Mucosa of rectum (tissue), 2 donors: ENCODE data around the gene ASB2.

Experiments
- H3K27ac ChIP-seq, 2 donors: one replicate each; pipeline ENCODE4 v1.7.0; 2013; ENCODE audit warnings: inconsistent platforms in 2 of 2, low read depth in 2 of 2, low read length in 2 of 2
- H3K27me3 ChIP-seq, 2 donors: one replicate each; pipeline ENCODE4 v1.7.0; 2013; ENCODE audit warnings: low read length in 2 of 2; ENCODE audit not compliant: control insufficient read depth in 2 of 2, insufficient read depth in 2 of 2
- H3K36me3 ChIP-seq, 2 donors: one replicate each; pipeline ENCODE4 v1.7.0; 2013; ENCODE audit warnings: low read length in 2 of 2; ENCODE audit not compliant: control insufficient read depth in 2 of 2, insufficient read depth in 2 of 2
- H3K4me1 ChIP-seq, 2 donors: one replicate each; pipeline ENCODE4 v1.7.0; 2013; ENCODE audit warnings: low read length in 2 of 2, mild to moderate bottlenecking in 1 of 2; ENCODE audit not compliant: control insufficient read depth in 2 of 2, insufficient read depth in 2 of 2
- H3K4me3 ChIP-seq, 2 donors: one replicate each; pipeline ENCODE4 v1.7.0; 2013; ENCODE audit warnings: low read length in 2 of 2
- H3K9ac ChIP-seq, 2 donors: one replicate each; pipeline ENCODE4 v1.7.0; 2013; ENCODE audit warnings: low read length in 2 of 2, low read depth in 1 of 2, mild to moderate bottlenecking in 1 of 2
- H3K9me3 ChIP-seq, 2 donors: one replicate each; pipeline ENCODE4 v1.7.0; 2013; ENCODE audit warnings: low read length in 2 of 2; ENCODE audit not compliant: control insufficient read depth in 2 of 2
- donor health status: healthy.
- donor health status: Normal muscosa, but diverticular disease.

ASB2 gene

GRCh38 chr14:93981316-93982229, 5.2 kb upstream of the ASB2 start:
- Histone ChIP-seq H3K9me3 (no peaks in the 10 kb centered on the region), H3K27ac (peak overlapping the region in 1 of 2 donors; percentile 3), H3K27me3 (no peaks in the 10 kb centered on the region), H3K4me3 (no peak overlapping the region), H3K36me3 (no peaks in the 10 kb centered on the region), H3K4me1 (peaks cover 0 to 15% of the 10 kb centered on the region in 2 donors), H3K9ac (no peak overlapping the region)

GRCh38 chr14:93980456-93981201, 4.3 kb upstream of the ASB2 start:
- no peaks in the 10 kb centered on the region for H3K27me3 ChIP-seq
- H3K36me3 ChIP-seq = no peaks in the 10 kb centered on the region
- H3K4me3 ChIP-seq = no peak overlapping the region
- no peaks in the 10 kb centered on the region for H3K9me3 ChIP-seq
- H3K9ac ChIP-seq = no peak overlapping the region
- H3K4me1 ChIP-seq = peaks cover 4 to 18% of the 10 kb centered on the region in 2 donors
- peak overlapping the region in 1 of 2 donors; percentile 41 for H3K27ac ChIP-seq

DNA sequence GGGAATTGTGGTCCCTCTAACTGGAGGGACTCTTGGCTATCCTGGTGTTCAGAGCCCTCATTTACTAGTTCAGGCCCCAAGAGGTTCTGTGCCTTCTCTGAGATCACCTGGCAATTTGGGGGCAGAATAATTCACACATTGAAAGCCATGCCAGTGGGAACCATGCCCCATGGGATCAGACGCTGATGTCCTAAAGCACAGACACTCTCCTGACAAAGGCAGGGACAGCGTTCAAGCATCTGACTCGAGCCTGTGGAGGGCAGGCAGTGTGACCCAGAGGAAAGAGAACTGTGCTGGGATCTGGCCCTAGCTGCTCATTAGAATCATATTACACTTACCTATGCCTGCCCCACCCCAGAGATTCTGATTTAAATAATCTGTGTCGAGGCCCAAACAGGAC, 2.4 kb upstream of the ASB2 start:
- H3K27ac ChIP-seq = peak overlapping the region; percentile 31 to 62
- H3K4me1 ChIP-seq = peaks cover 5 to 27% of the 10 kb centered on the region in 2 donors

DNA sequence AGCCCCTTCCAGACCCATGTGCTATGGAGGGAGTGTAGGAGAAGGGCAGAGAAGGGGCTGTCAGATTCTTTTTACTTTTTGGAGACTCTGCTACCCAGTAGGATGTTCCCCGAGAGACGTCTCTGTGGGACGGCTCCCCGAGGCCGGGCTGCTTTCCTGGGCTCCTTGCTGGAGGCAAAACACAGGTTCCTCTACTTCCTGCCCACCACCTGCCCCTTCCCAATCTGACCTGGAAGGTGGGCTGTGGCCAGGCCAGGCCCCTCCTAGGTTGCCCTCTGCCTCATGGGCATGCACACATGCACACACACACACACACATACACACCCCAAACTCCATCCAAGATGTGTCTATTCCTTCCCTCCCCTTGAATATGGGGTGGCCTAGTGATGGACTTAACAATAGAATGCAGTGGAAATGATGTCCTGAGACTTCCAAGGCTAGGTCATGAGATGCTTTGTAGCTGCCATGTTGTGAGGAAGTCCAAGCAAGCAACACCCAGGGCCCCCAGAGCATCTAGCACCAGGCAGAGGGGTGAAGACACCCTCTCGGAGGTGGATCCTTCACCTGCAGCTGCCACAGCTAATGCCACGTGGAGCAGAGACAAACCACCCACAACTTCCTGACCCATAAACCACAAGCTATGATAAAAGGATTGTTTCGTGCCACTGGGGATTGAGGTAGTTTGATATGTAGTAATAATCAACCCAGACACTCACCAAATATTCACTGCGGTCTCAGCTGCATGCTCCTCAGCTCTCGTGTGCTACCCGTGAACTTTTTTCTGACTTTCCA, 1.6 kb upstream of the ASB2 start:
- no peaks in the 10 kb centered on the region for H3K9me3 ChIP-seq
- H3K4me3 ChIP-seq = no peak overlapping the region
- no peaks in the 10 kb centered on the region for H3K27me3 ChIP-seq
- H3K27ac ChIP-seq = peak overlapping the region; percentile 31 to 67
- H3K4me1 ChIP-seq = peaks cover 5 to 27% of the 10 kb centered on the region in 2 donors
- H3K9ac ChIP-seq = no peak overlapping the region
- H3K36me3 ChIP-seq = no peaks in the 10 kb centered on the region

More for the DNA sequence above, 2.4 kb upstream of the ASB2 start:
- no peaks in the 10 kb centered on the region for H3K9me3 ChIP-seq
- H3K27me3 ChIP-seq = no peaks in the 10 kb centered on the region
- no peak overlapping the region for H3K9ac ChIP-seq
- H3K36me3 ChIP-seq = no peaks in the 10 kb centered on the region
- no peak overlapping the region for H3K4me3 ChIP-seq

GRCh38 chr14:93977171-93977570, 801 bp upstream of the ASB2 start:
- H3K4me1 ChIP-seq = peaks cover 5 to 27% of the 10 kb centered on the region in 2 donors
- no peak overlapping the region for H3K4me3 ChIP-seq
- peak overlapping the region; percentile 49 to 67 for H3K27ac ChIP-seq
- no peaks in the 10 kb centered on the region for H3K36me3 ChIP-seq
- no peak overlapping the region for H3K9ac ChIP-seq
- no peaks in the 10 kb centered on the region for H3K27me3 ChIP-seq
- H3K9me3 ChIP-seq = no peaks in the 10 kb centered on the region

GRCh38 chr14:93975791-93976476, 436 bp downstream of the ASB2 start:
- no peaks in the 10 kb centered on the region for H3K9me3 ChIP-seq
- H3K36me3 ChIP-seq = no peaks in the 10 kb centered on the region
- peaks cover 10 to 29% of the 10 kb centered on the region in 2 donors for H3K4me1 ChIP-seq
- peak overlapping the region; percentile 49 to 67 for H3K27ac ChIP-seq
- H3K27me3 ChIP-seq = no peaks in the 10 kb centered on the region
- H3K9ac ChIP-seq = peak overlapping the region in 1 of 2 donors; percentile 35
- H3K4me3 ChIP-seq = peak overlapping the region; percentile 27 to 66

- peaks cover 16 to 39% of the 10 kb centered on the region in 2 donors for H3K4me1 ChIP-seq
- H3K9me3 ChIP-seq = no peaks in the 10 kb centered on the region
- no peaks in the 10 kb centered on the region for H3K27me3 ChIP-seq
- H3K4me3 ChIP-seq = peak overlapping the region in 1 of 2 donors; percentile 66
- H3K36me3 ChIP-seq = no peaks in the 10 kb centered on the region
- H3K27ac ChIP-seq = peak overlapping the region in 1 of 2 donors; percentile 67
- H3K9ac ChIP-seq = no peak overlapping the region
These were observed 1.5 kb downstream of the ASB2 start for GRCh38 chr14:93974833-93975232.

DNA sequence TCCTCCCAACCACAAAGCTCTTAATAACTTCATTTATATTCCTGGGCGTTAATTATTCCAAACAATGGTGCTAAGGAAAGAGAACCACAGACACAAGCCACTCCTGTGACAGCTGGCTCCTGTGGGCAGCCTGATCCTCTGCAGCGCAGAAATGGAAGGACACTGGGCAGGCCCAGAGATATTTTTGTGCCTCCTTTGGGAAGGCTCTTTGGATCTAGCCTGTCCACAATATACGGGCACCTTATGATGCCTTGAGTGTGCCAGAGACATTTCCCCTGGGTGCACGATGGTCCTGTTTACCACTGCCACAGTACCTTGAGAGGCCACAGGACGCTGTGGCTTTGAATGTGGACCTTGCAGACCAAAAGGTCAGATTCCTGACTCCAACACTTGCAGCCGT, 2.1 kb downstream of the ASB2 start:
- Histone ChIP-seq H3K4me1 (peaks cover 16 to 45% of the 10 kb centered on the region in 2 donors), H3K4me3 (peak overlapping the region in 1 of 2 donors; percentile 51), H3K27ac (peak overlapping the region in 1 of 2 donors; percentile 67), H3K9ac (no peak overlapping the region), H3K27me3 (no peaks in the 10 kb centered on the region), H3K36me3 (no peaks in the 10 kb centered on the region), H3K9me3 (no peaks in the 10 kb centered on the region)

DNA sequence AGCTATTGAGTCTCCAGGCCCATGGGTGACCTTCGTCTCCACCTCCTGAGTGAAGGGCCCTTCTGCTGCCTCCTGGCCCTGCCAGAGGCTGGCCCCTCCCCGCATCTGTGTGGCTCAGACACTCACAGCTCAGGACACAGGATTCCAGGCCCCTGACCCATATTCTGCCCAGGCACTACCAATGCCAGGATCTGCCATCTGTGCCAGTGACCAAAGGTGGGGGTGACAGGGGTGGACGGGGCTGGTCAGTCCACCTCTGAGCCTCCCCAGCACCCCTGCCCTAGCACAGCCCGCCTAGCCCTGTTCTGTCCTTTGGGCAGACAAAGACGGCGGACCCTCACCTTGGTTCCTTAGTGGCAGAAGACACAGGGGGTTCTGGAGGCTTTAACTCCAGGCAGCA, 2.8 kb downstream of the ASB2 start:
- Histone ChIP-seq H3K9ac (no peak overlapping the region), H3K27ac (peak overlapping the region in 1 of 2 donors; percentile 19), H3K4me1 (peaks cover 16 to 45% of the 10 kb centered on the region in 2 donors)

More for the DNA sequence above, 2.8 kb downstream of the ASB2 start:
- H3K27me3 ChIP-seq = no peaks in the 10 kb centered on the region
- no peaks in the 10 kb centered on the region for H3K9me3 ChIP-seq
- no peak overlapping the region for H3K4me3 ChIP-seq
- H3K36me3 ChIP-seq = no peaks in the 10 kb centered on the region
